Left forelimb (tissue), 1 donor: ENCODE measurements around the gene SNX9.
"Not testable (repeated sequence)": the region's sequence is repeated elsewhere in the genome, so short reads cannot be mapped to it uniquely, and the experiment has no call there.

Source experiments
- DNase-seq: peaks from one replicate; pipeline ENCODE4 v3.0.0-alpha.2; 2018; ENCODE audit warnings: low spot score

The SNX9 gene

DNA sequence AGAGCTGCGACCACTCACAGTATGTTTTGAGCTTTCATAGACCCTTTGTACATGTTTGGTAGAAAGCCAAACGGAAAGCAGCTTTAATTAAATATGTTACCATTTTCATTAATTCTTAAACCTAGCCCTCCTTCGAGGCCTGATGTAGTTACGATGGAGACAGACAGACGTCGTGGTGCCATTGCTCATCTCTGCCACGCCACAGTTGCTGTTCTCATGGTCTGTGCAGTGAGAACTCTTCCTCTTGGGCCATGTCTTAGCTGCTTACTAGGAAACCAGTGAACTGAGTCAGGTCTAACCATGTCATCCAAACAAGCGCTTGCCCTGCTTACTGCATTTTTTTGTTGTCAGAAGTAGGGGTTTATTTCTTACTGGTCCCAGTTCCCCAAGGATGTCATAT lies 62.8 kb downstream of the SNX9 start:
- DNase-seq, result no peak

GRCh38 chr6:157887892-157888291 lies 64.8 kb downstream of the SNX9 start:
- DNase-seq, result no peak

GRCh38 chr6:157891544-157892362 lies 68.7 kb downstream of the SNX9 start:
- no peak for DNase-seq

DNA sequence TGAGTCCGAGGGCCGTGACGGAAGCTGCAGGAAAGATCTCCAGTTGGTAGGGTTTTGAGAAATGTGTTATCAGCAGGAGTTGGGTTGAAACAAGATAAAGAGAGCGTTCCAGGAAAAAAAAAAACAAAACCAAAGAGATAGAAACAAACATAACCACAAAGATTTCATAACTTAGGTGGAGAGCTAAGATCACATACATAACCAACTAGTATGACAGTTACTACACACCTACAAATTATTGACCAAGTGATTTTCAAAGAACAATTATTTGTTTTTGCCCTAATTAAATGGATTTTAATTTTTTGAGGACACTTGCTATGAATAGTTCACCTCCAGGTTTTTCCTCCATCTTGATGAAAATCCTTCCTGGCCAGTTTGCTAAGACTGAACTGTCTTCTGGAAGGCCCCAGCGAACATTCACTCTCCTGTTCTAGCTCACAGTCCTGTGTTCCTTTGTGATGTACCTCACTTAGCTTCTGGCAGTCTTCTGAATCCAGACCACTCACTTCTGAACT lies 69.4 kb downstream of the SNX9 start:
- DNase-seq, result no peak

DNA sequence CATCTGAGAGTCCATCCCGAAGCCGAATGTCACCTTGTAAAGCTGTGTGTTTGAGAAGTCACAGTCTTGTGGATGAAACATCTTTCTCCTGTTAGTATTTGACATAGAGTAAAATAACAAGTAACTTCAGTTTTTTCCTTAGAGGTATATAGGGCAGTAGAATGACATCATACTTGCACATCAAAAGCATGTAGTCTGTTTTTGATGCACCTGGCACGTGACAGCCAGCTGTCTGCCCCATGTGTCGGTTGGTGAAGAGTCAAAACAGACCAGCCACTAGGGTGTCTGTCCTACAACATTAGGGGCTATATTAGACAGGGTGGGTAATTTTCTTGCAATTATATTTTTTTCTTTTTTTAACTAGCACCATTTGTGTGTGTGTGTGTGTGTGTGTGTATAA lies 70.2 kb downstream of the SNX9 start:
- DNase-seq, result no peak

DNA sequence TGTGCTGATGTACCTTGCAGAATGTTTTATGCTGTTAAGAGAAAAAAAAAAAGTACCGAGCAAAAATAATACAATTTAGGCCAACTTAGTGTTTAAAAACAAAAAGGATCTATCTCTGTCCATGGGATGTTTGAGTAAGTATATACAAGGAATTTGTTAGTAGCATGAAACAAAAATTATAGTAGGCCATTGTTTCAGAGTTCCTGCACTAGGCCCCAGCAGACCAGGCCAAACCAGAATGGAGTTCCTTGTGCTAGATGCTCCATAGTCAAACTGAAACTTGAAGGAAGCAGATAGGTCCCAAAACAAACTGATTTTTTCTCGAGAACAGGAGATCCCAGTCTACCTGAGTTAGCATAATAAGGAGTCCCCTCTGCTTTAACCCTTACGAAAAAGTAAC lies 72.5 kb downstream of the SNX9 start:
- no peak for DNase-seq

DNA sequence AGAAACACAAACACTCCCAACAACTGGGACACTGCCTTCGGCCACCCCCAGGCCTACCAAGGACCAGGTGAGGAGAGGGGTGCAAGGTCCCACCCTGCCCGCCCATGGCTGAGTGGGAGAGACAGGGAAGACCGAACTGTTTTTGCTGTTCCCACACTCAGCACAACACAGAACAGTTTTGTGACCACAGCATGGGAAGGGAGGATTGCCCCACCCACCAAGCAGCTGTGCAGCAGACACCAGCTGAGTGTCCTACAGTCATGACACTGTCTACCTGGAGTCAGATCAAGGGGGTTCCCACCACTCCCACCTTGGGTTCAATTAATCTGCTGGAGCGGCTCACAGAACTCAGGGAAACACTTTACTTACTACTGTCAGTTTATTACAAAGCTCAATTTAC lies 73.9 kb downstream of the SNX9 start:
- no peak for DNase-seq

GRCh38 chr6:157898169-157898568 lies 75.1 kb downstream of the SNX9 start:
- no peak for DNase-seq

- no peak for DNase-seq
Measured at GRCh38 chr6:157898640-157899039, 75.6 kb downstream of the SNX9 start.

GRCh38 chr6:157900262-157900661 lies 77.2 kb downstream of the SNX9 start:
- not testable (repeated sequence) for DNase-seq

GRCh38 chr6:157900751-157901150 lies 77.7 kb downstream of the SNX9 start:
- DNase-seq, result not testable (repeated sequence)

DNA sequence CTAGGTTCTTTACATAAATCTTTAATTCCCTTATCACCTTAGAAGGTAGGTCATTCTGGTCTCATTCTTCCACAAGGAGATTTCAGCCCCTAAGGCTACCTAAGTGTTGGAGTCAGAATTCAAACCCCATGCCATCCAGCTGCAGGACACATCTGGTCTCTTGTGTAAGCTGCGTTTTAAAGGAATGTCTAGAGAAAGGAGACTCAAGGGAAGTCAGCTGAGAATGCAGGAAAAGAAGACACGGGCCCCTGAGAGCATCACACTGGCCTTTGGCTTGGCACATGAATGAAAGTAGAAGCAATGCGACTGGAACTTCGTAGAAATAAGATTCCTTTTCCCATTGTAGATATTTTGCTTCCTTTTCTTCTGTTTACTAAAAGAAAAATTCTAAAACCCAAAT lies 82.0 kb downstream of the SNX9 start:
- DNase-seq, result no peak

- DNase-seq, result no peak
Measured at GRCh38 chr6:157905590-157906342, 82.7 kb downstream of the SNX9 start.

- DNase-seq, result no peak
Measured at GRCh38 chr6:157906537-157907061, 83.6 kb downstream of the SNX9 start.

GRCh38 chr6:157907651-157908050 lies 84.6 kb downstream of the SNX9 start:
- no peak for DNase-seq

GRCh38 chr6:157908369-157909281 lies 85.6 kb downstream of the SNX9 start:
- no peak for DNase-seq

DNA sequence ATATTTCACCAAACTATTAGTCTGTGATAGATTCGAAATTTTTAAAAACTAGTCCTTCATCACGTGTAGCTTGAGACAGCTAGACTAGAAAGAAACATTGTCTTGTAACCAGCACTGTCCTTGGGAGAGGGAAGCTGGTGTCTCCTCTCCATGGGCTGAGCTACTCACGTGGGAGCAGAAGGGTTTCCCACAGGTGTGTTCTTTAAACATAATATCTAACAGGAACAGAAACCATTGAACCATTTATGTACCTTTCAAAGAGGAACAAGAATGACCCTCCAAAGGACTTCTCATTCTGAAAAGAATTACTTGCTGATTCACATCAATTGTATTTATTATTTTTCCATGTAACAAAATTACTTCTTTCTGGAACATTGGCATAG lies 86.2 kb downstream of the SNX9 start:
- no peak for DNase-seq

DNA sequence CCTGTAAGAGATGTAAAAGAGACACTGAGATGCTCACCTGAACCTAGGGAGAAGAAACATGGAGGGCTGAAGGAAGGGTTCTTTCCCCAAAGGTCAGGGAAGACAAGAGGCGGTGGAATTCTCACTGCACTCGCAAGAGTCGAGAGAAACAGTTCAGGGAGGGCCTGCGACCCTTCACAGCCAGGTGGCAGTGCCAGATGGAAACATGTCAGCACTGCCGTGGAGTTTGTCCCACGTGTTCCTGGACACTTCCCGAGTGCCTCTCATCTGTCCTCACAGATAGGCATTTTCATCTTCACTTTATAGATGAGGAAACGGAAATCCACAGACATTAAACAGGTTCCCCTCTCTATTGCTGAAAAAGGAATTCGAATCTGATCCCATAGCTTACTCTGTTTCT lies 88.2 kb downstream of the SNX9 start:
- DNase-seq, result no peak

- DNase-seq, result no peak
Measured at GRCh38 chr6:157911786-157912185, 88.7 kb downstream of the SNX9 start.

DNA sequence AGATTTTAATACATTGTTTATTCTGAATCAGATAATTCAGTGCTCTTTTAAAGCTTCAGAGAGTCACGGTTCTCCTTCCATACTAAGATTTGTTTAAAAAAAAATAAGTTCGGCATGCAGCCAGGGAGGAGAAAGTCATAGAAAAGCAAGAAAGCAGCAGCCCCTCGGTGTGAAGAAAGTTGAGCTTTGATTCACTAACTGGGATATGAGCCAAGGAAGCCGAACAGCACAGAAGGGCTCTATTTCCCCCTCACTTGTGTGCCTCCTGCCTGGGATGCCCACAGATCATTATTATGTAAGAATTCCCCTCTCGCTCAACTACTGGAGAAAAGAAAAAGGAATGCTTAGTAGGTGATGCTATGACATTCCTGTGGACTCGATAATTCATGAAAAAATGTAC lies 89.3 kb downstream of the SNX9 start:
- no peak for DNase-seq

DNA sequence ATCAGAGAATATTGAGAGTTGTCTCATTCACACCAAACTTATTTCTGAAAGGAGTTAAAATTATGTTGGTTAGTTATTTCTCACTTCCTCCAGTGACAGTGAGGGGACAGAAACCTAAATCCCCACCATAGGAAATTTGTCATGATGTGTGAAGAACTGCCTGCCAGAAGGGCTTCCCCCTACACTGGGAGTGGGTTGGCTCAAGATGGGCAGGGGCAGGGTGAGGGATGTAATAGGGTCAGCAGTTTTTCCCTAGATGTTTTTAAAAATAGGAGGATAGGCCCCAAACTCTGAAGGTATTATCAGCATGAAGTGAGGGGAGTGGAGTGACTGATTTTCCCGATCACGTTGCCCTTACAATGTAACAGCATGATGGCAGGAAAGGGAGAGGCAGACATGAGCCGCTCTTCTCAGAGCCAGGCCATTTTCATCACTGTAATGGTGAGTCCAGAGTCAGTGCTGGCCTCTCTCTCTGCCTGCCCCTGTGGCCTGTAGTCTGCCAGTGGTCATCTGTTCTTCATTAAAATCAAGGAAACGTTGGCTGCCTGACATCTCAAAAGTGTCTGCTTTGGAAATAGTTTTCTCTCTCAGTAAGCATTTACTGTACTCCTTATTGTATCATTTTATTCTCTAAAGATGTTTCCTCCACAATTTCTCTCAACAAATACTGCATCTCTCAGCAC lies 98.8 kb downstream of the SNX9 start:
- no peak for DNase-seq
